Fibroblast of lung (primary cell): ENCODE data around the gene NEK10.

Source experiments
- EZH2 ChIP-seq: IDR thresholded peaks from 2 replicates; pipeline ENCODE4 v1.5.1; 2012; ENCODE audit warnings: low read length, control low read depth, mild to moderate bottlenecking; ENCODE audit errors: missing control alignments
- TF ChIP-seq, protein P1 (sequence below), 2 donors: IDR thresholded peaks in 1 of 2; conservative IDR thresholded peaks in 1 of 2; 1 replicate in 1 of 2; 2 replicates in 1 of 2; pipeline ENCODE4 v1.5.1; 2011 to 2012; ENCODE audit warnings: low read length in 2 of 2, control low read depth in 1 of 2, inconsistent platforms in 1 of 2, low read depth in 1 of 2, mild to moderate bottlenecking in 1 of 2

DNA sequence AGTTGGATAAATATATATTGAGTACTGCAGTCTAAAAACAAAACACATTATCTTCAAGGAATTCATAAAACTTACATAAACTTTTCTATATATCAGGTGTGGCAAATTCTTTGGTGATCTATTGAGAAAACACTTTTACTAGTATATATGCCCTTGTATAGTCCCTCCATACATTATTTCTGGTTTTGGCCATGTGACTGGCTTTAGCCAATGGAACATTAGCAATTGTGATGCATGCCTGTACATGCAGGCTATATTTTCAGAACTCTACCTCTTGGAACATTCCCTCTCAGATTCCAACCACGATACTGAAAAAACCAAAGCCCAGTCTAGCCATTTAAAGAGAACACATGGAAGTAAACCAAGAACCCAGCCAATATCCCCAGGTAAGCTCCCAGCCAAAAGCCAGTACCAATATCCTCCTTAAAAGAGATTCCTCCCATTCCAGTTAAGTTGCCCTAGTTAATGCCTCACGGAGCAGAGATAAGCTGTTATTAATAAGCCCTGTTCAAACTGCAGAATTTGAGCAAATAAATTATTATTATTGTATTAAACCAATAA lies 152.8 kb downstream of the NEK10 start:
- TF ChIP-seq, protein P1, sequence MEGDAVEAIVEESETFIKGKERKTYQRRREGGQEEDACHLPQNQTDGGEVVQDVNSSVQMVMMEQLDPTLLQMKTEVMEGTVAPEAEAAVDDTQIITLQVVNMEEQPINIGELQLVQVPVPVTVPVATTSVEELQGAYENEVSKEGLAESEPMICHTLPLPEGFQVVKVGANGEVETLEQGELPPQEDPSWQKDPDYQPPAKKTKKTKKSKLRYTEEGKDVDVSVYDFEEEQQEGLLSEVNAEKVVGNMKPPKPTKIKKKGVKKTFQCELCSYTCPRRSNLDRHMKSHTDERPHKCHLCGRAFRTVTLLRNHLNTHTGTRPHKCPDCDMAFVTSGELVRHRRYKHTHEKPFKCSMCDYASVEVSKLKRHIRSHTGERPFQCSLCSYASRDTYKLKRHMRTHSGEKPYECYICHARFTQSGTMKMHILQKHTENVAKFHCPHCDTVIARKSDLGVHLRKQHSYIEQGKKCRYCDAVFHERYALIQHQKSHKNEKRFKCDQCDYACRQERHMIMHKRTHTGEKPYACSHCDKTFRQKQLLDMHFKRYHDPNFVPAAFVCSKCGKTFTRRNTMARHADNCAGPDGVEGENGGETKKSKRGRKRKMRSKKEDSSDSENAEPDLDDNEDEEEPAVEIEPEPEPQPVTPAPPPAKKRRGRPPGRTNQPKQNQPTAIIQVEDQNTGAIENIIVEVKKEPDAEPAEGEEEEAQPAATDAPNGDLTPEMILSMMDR (conservative IDR thresholded peaks at IDR 0.05 in 1 of 2, IDR thresholded peaks at IDR 0.05 in 1 of 2; ENCODE audit: low read depth in 1 of 2, low read length in 2 of 2), result no peak
- no peak for TF ChIP-seq EZH2
